Retinal pigment epithelial cell (primary cell): Measurements from ENCODE around the gene BMI1.

Experiments
- DNase-seq: peaks from one replicate; pipeline ENCODE4 v3.0.0-alpha.2; 2010; ENCODE audit warnings: low read depth
- H3K4me3 ChIP-seq: 2 replicates; pipeline ENCODE4 v1.5.1; 2011; ENCODE audit warnings: mild to moderate bottlenecking, low read length, control low read depth, moderate library complexity
- TF ChIP-seq, protein P1 (sequence below): conservative IDR thresholded peaks from 2 replicates; pipeline ENCODE4 v1.5.1; 2011; ENCODE audit warnings: low read depth, low read length, control low read depth, inconsistent platforms

BMI1 gene

DNA sequence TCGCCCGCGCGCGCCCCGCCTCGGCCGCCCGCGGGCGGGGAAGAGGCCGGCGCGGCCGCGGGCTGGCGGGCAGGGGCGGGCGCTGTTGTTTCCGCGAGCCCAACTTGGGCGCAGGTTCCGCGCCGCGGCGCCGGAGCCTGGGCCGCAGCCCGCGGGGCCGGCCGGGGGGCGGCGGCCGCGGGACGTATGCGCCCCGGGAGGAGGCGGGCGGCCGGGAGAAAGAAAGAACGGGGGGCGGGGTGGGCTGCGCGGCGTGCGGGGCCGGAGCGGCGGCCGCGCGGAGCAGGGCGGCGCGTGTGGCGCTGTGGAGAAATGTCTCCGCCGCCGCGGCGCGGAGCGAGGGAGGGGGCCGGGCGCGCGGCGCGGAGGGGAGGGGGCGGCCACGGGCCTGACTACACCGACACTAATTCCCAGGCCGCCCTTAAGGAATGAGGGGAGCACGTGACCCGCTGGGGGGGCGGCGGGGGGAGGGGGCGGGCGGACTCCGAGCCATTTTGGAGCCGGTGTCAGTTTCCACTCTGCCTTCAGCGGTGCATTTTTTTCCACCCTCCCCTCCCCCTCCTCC lies at the start of gene BMI1:
Gene BMI1, plus strand, starts transcription at position 509 of the 565 bp plus-strand sequence. CDS start 5,351 bp downstream, outside the sequence.
- peak within 1 kb of the TSS; percentile 66 for H3K4me3 ChIP-seq
- no peak for DNase-seq
- TF ChIP-seq, protein P1, sequence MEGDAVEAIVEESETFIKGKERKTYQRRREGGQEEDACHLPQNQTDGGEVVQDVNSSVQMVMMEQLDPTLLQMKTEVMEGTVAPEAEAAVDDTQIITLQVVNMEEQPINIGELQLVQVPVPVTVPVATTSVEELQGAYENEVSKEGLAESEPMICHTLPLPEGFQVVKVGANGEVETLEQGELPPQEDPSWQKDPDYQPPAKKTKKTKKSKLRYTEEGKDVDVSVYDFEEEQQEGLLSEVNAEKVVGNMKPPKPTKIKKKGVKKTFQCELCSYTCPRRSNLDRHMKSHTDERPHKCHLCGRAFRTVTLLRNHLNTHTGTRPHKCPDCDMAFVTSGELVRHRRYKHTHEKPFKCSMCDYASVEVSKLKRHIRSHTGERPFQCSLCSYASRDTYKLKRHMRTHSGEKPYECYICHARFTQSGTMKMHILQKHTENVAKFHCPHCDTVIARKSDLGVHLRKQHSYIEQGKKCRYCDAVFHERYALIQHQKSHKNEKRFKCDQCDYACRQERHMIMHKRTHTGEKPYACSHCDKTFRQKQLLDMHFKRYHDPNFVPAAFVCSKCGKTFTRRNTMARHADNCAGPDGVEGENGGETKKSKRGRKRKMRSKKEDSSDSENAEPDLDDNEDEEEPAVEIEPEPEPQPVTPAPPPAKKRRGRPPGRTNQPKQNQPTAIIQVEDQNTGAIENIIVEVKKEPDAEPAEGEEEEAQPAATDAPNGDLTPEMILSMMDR: no peak

DNA sequence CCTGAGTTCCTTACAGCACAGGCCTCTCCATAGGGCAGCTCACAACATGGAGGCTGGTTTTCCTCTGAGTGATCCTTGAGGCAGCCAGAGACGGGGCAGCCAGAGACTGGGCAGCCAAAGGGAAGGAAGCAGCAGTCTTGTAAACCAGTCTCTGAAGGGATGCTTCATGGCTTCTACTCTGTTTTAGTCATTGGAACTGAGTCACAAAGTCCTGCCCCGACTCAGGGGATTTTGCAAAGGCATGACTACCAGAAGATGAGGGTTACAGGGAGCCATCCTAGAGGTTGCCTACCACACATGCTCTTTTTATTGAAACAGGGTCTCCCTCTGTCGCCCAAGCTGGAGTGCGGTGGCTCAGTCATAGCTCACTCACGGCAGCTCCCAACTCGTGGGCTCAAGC lies 49.1 kb upstream of the BMI1 start:
- DNase-seq: no peak
- no peak overlapping the region for H3K4me3 ChIP-seq
- TF ChIP-seq, protein P1: no peak

DNA sequence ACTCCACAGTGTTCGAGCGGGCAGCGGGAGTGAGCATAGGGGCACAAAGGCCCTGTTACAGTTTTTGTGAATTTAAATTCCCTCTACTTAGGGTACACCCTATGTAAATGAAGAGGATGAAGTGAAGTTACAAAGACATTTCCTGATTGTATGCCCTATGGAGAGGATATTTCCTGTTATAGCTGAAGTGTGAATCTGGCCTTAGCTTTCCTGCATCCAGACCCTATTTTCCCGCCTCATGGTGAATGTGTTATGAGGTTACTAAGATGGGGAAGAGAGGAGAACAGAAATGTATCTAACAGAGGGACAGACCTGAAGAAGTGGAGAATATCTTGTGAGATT lies 42.5 kb upstream of the BMI1 start:
- no peak for DNase-seq
- TF ChIP-seq, protein P1: no peak
- no peak overlapping the region for H3K4me3 ChIP-seq

DNA sequence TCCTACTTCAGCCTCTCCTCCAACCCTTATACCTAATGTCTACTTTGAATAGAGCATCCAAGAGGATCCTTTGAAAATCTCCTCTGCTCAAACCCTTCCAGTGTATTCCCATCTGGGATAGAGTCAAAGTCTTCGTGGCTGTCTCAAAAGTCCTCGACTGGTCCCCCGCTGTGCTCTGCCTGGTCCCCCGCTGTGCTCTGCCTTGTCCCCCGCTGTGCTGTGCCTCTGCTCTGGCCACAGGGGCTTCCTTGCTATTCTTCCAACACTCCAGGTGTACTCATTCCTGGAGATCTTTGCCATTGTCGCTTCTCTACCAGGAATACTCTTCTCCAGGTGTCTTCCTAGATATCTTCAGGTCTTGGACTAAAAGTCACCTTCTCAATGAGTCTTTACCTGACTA lies 40.8 kb upstream of the BMI1 start:
- TF ChIP-seq, protein P1: no peak
- DNase-seq: no peak
- H3K4me3 ChIP-seq: no peak overlapping the region

DNA sequence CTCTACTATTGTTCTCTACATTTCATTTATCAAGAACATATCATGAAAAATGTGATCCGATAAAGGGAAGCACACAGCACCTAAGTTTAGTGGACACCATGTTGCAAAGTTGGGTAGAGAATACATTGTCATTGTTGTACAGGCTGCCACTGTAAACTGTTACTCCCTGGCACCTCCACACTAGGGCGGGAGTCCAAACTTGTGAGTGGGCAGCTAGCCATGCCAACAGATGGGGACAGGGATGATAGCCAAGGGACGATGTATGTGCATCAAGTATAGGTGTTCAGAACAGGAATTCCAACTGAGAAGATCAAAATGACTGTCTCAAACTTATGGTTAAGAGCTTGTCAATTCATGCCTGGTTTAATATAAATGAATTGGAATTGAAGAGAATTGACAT lies 35.8 kb upstream of the BMI1 start:
- no peak for DNase-seq
- TF ChIP-seq, protein P1: no peak
- no peak overlapping the region for H3K4me3 ChIP-seq

DNA sequence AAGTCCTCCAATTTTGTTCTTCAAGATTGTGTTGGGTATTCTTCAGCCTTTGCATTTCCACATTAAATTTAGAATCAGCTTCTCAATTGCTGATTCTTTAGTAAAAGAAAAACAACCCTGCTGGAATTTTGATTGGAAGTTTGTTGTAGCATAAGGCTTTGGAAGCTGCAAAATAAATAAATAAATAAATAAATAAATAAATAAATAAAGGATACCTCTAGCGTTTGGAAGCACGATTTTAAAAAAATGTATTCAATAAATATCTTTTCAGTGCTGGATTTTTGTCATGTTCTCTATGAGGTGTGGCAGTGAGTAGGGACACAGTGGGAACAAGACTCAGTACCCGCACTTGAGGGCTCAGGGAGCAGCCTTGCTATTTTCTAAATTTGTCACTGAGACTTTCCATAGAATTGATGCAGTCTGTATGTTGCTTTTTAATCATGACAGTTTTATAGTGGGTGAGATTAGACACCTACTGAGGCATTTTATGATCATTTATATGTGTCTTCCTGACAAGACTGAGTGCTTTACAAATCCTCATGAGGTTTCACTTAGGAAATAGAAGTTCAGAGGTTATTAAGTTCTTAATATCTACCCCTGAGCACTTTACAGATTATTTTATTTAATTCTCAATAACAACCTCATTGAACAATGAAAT lies 27.0 kb upstream of the BMI1 start:
- DNase-seq: no peak
- H3K4me3 ChIP-seq: no peak overlapping the region
- TF ChIP-seq, protein P1: no peak

DNA sequence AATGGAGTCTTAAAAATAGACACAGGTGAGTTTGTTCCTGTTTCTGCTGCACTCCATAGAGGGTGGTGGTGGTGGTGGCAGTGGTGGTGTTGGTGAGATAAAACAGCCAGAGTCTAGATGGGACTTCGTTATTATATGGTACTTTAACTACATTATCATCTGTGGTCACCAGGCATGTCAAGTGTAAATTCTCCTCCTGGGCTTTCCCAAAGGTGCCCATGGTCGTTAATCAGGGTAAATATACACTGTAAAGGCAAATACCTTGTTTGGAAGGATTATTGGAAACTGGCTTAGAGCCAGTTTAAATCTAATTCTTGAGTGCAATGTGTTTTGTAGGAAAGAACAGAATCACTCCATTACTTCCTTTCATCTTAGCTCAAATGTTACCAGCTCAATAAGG lies 26.2 kb upstream of the BMI1 start:
- H3K4me3 ChIP-seq: no peak overlapping the region
- peak; percentile 3 for DNase-seq
- TF ChIP-seq, protein P1: no peak
